Caki2 (cell line): Measurements from ENCODE around the gene HMG20B. TPM values are rescaled to one million over a fixed set of nuclear protein-coding genes. Genes with fewer than 3 reads are reported as not detected.
A peak's percentile ranks its signal among the peaks of the same experiment; 100 is the strongest.

Experiments
- DNase-seq: peaks from one replicate; pipeline ENCODE4 v3.0.0-alpha.2; 2015; ENCODE audit warnings: low read depth
- in situ Hi-C: cut with HindIII; loops from 2 replicates; pipeline ENCODE4 v1.10.0; 2016; ENCODE audit warnings: low sequenced_read_pairs, low pct_unique_long_range_greater_than_20kb, mixed read lengths
- total RNA-seq: library from RNA; depleted of rRNA; stranded (reverse); fragments of >200 nt; shearing (Covaris generic); gene quantifications from 2 replicates; pipeline ENCODE4 v1.2.3, GENCODE V29; 2014; ENCODE audit warnings: low replicate concordance; rRNA removed

Gene HMG20B
- total RNA-seq, 1 experiment from 2014 or later: 142 TPM

DNA sequence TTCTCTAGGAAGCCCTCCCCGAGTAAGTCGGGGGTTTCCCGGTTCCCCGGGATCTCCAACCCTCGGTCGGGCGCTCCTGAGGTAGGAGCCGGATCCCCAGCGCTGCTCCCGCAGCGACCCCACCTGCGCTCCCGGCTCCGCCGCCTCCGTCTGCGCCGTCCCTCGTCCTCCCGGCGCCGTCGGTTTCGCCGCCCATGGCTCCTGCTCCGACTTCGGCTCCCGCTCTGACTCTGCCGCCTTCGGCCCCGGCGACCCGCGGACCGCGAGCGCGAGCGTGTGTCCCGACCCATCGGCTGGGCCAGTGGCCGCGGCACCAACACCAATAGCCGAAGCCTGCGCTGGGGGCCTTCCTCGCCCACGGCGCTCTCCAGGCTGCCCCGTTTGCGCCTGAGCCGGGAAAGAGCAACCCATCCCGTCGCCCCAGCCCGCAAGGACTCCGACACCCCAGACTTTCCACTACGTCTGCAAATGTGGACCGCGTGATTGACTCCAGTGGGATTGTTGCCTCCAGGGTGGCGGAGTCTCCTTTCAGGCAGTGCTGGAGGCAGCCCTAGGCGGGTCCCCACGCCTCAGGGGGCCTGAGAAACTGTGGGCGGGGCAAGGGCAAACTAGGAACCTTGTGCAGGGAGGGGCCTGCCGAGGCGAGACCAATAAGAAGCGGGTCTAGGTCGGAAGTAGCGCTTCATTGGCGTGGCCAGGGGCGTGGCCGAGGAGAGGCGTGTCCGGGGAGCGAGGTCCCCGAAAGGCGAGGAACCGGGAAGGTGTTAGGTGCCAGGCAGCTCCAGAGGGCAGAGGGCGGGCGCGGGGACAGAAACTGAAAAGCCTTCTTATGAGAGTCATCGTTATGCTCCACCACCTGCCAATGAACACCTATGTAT lies 54.0 kb downstream of the HMG20B start, which contains the start of gene CACTIN:
TSS of gene CACTIN (minus strand) at position 318 of the 878 bp plus-strand sequence. CDS start at position 290, 28 bp downstream.
- peak; percentile 93 for DNase-seq
- in situ Hi-C loops: no loop called here

DNA sequence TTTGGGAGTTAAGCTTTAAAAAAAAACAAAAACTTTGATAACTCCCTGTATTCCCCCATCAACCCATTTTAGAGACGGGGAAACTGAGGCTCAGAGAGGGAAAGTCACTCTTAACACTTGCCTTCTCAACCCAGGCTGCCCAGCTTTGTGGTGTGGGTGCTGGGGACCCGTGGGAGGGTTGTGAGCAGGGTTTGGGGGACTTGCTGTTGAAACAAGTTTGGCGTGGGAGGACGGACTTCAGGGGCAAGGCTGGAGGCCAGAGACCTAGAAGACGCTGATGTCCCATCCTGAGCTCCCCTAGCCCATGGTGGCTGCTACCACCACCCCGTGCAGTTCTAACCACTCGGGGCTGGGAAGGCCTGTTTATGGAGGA lies 54.6 kb downstream of the HMG20B start:
- DNase-seq: no peak
- in situ Hi-C loops: no loop called here

Other genes starting within 250 kb of the HMG20B start
- 0.06 and 4.6 TPM in 2 replicates for gene NFIC, start 206.4 kb upstream of the HMG20B start, total RNA-seq
- gene SMIM24, start 92.4 kb upstream of the HMG20B start, total RNA-seq: not detected in 2 replicates
- not detected in 2 replicates for gene SMIM44, start 89.5 kb upstream of the HMG20B start, total RNA-seq
- gene DOHH, start 72.3 kb upstream of the HMG20B start, total RNA-seq: 19.1 and 34.2 TPM in 2 replicates
- 23.0 and 46.7 TPM in 2 replicates for gene FZR1, start 66.6 kb upstream of the HMG20B start, total RNA-seq
- gene TEKTIP1, start 33.8 kb upstream of the HMG20B start, total RNA-seq: not detected in 2 replicates
- 98.9 and 131 TPM in 2 replicates for gene MFSD12, start 15.4 kb upstream of the HMG20B start, total RNA-seq
- not detected in 2 replicates for gene GIPC3, start 12.5 kb downstream of the HMG20B start, total RNA-seq
- 0.98 TPM in 1 of 2 replicates, not detected in the other for gene TBXA2R, start 33.9 kb downstream of the HMG20B start, total RNA-seq
- 19.8 and 29.5 TPM in 2 replicates for gene CACTIN, start 53.8 kb downstream of the HMG20B start, total RNA-seq
- gene PIP5K1C, start 127.5 kb downstream of the HMG20B start, total RNA-seq: 2.3 and 6.4 TPM in 2 replicates
- 2.7 and 5.0 TPM in 2 replicates for gene TJP3, start 135.4 kb downstream of the HMG20B start, total RNA-seq
- gene APBA3, start 188.7 kb downstream of the HMG20B start, total RNA-seq: 26.1 and 29.0 TPM in 2 replicates
- gene MRPL54, start 189.7 kb downstream of the HMG20B start, total RNA-seq: 15.6 and 26.7 TPM in 2 replicates
- gene RAX2, start 199.3 kb downstream of the HMG20B start, total RNA-seq: not detected in 2 replicates
- gene MATK, start 213.4 kb downstream of the HMG20B start, total RNA-seq: not detected in 2 replicates